ENCODE measurements around the gene WDFY4. TPM values are rescaled to one million over a fixed set of nuclear protein-coding genes. Genes with fewer than 3 reads are reported as not detected.

WDFY4 gene
- total and polyA plus RNA-seq, 9 of the 15 experiments (the other 6 are each of a cell fraction or from before 2014, with no cell fraction given), result 0.01 to 0.02 (median 0.01) TPM; not detected in 6

GRCh38 chr10:48690791-48691660 lies 6.4 kb downstream of the WDFY4 start:
- H3K36me3 ChIP-seq (ENCODE audit: control insufficient read depth, insufficient read depth, low read length), result no peaks in the 10 kb centered on the region
- peaks cover 2 to 14% of the 10 kb centered on the region in 2 experiments; a peak in 3 of 5 replicates for H3K27me3 ChIP-seq (ENCODE audit: control insufficient read depth in 2 of 2, insufficient read depth in 2 of 2, low read length in 2 of 2)
- H3K27ac ChIP-seq (ENCODE audit: extremely low read depth, low read depth, low read length), result no peak overlapping the region
- FAIRE-seq (no peak), ATAC-seq (no peak), DNase-seq (ENCODE audit: extremely low read depth in 1 of 4, low spot score in 3 of 4) (no peak)
- TF ChIP-seq ZNF239 (CRISPR knock-in tag; IDR thresholded peaks at IDR 0.05) (no peak), NBN (IDR thresholded peaks at IDR 0.05; ENCODE audit: low read depth) (no peak), NFRKB (IDR thresholded peaks at IDR 0.05; ENCODE audit: low read depth) (no peak), ZNF324 (CRISPR knock-in tag; IDR thresholded peaks at IDR 0.05) (no peak)
- ChIA-PET POLR2A (no interaction called here), CTCF (ENCODE audit: low intra/inter-chr PET ratio) (no interaction called here)
- H3K9me1 ChIP-seq (ENCODE audit: control insufficient read depth, insufficient read depth, low read length), result no peaks in the 10 kb centered on the region
- intact Hi-C loops (cut with micrococcal nuclease), result no loop called here
- no peaks in the 10 kb centered on the region for H3K4me1 ChIP-seq (replicated peaks in 1 of 2; ENCODE audit: control insufficient read depth in 2 of 2, insufficient read depth in 2 of 2, low read length in 2 of 2)
- no peak overlapping the region for H2AFZ ChIP-seq (ENCODE audit: low read depth, low read length)
- H3K9ac ChIP-seq (ENCODE audit: insufficient read depth in 1 of 2, low read depth in 2 of 2, low read length in 2 of 2), result no peak overlapping the region
- no peak overlapping the region for H3K4me2 ChIP-seq (ENCODE audit: insufficient read depth, low read length)
- H3K9me3 ChIP-seq (replicated peaks; ENCODE audit: control insufficient read depth, insufficient read depth, low read depth, low read length), result no peaks in the 10 kb centered on the region
- in situ Hi-C loops (cut with MboI), result no loop called here
- WGBS (ENCODE audit: insufficient coverage, low coverage, missing lambda C conversion rate), result 0% methylated on average over 12 of the region's 12 CpGs
- no peak overlapping the region for H3K4me3 ChIP-seq
- no peaks in the 10 kb centered on the region for H3K79me2 ChIP-seq (ENCODE audit: control insufficient read depth, insufficient read depth, low read length)
- no TSS peak for BruUV-seq (replicated peaks)
- peaks cover 8% of the 10 kb centered on the region; the same call in 1 of the 2 replicates for H4K20me1 ChIP-seq (replicated peaks; ENCODE audit: control insufficient read depth, insufficient read depth, low read length)

- no TSS peak for BruUV-seq (replicated peaks)
- ChIA-PET POLR2A (no interaction called here), CTCF (ENCODE audit: low intra/inter-chr PET ratio) (no interaction called here)
- H3K9me1 ChIP-seq (ENCODE audit: control insufficient read depth, insufficient read depth, low read length), result no peaks in the 10 kb centered on the region
- no peak overlapping the region for H3K4me2 ChIP-seq (ENCODE audit: insufficient read depth, low read length)
- no peak overlapping the region for H2AFZ ChIP-seq (ENCODE audit: low read depth, low read length)
- peaks cover 2 to 21% of the 10 kb centered on the region in 2 experiments; a peak in 3 of 5 replicates for H3K27me3 ChIP-seq (ENCODE audit: control insufficient read depth in 2 of 2, insufficient read depth in 2 of 2, low read length in 2 of 2)
- no peak overlapping the region for H3K27ac ChIP-seq (ENCODE audit: extremely low read depth, low read depth, low read length)
- in situ Hi-C loops (cut with MboI), result no loop called here
- no peaks in the 10 kb centered on the region for H3K36me3 ChIP-seq (ENCODE audit: control insufficient read depth, insufficient read depth, low read length)
- H3K79me2 ChIP-seq (ENCODE audit: control insufficient read depth, insufficient read depth, low read length), result no peaks in the 10 kb centered on the region
- peaks cover 8% of the 10 kb centered on the region; the same call in 1 of the 2 replicates for H4K20me1 ChIP-seq (replicated peaks; ENCODE audit: control insufficient read depth, insufficient read depth, low read length)
- no peaks in the 10 kb centered on the region for H3K9me3 ChIP-seq (replicated peaks; ENCODE audit: control insufficient read depth, insufficient read depth, low read depth, low read length)
- WGBS (ENCODE audit: insufficient coverage, low coverage, missing lambda C conversion rate), result 1% methylated on average over 8 of the region's 8 CpGs
- ATAC-seq, result no peak
- intact Hi-C loops (cut with micrococcal nuclease), result no loop called here
- H3K4me3 ChIP-seq, result no peak overlapping the region
- H3K9ac ChIP-seq (ENCODE audit: insufficient read depth in 1 of 2, low read depth in 2 of 2, low read length in 2 of 2), result no peak overlapping the region
- DNase-seq (ENCODE audit: extremely low read depth in 1 of 4, low spot score in 3 of 4), result no peak
- no peaks in the 10 kb centered on the region for H3K4me1 ChIP-seq (replicated peaks in 1 of 2; ENCODE audit: control insufficient read depth in 2 of 2, insufficient read depth in 2 of 2, low read length in 2 of 2)
- peak; percentile 32 for FAIRE-seq
- TF ChIP-seq RERE (CRISPR knock-in tag; IDR thresholded peaks at IDR 0.05; ENCODE audit: borderline replicate concordance) (no peak), E2F6 (IDR thresholded peaks at IDR 0.05; ENCODE audit: borderline replicate concordance in 1 of 2, extremely low read depth in 1 of 2, insufficient read depth in 1 of 2, insufficient read length in 1 of 2, low read depth in 1 of 2, low read length in 1 of 2, poor library complexity in 1 of 2, severe bottlenecking in 1 of 2) (peak in 1 of 2 experiments; percentile 18)
Observed at GRCh38 chr10:48691812-48692528, 7.3 kb downstream of the WDFY4 start.
